Fibroblast of peridontal ligament (primary cell): ENCODE results near the gene ZNF609.

Experiments
- DNase-seq: peaks from one replicate; pipeline ENCODE4 v3.0.0-alpha.2; 2010; ENCODE audit errors: extremely low read depth

The ZNF609 gene

DNA sequence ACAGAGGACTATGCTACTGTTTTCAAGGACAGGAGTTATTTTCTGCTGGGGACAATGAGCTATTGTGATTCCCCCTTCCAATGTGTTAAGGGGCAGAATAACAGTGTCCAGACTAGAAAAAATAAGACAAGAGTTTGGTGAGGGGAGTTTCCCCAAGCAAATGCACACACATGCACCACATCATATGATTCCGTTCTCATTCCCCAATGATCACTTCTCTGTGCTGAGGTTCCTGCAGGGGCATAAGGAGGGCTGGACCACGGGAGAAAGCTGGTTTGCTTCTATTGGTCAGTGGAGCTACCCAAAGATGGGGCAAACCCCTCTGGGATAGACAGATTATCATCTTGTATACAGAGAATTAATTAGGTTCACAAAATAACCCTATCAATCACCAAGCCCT is 234.4 kb downstream of the ZNF609 start:
- no peak for DNase-seq

DNA sequence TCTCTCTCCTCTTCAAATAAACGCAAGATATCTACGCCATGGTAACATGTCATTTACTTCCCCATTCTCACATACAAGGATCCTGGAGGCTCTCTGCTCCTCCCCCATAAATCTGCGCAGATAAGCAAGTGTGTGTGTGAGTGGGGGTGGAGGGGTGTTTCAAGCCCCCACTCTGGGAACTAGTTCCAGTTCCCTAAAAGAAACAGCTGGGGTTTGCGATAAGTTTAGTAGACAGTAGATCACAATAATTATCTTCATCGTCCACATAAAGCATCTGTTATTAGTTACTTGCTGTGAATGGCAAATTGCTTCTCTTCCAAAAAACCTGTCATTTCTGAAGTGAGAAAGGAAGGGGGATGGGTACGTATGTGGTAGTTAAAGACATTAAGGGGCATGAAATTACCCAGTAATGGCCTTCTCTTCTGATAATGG is 235.2 kb downstream of the ZNF609 start:
- no peak for DNase-seq

DNA sequence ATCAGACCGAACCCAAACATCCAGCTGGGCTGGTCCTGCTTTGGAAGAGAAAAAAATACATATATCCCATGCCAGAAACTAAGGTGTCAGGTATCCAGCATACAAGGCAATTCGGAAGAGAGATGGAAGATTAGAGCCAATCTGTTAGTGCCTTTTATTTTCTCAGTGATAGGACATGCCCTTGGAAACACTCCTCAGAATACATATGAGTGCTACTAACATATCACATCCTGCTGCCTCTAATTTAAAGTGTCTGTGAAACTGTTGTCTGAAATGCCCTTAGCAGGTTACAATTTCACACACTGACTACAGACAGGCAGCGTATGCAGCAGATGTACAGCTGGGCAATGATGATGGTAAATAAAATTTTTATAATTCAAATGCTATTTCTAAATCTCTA is 236.1 kb downstream of the ZNF609 start:
- no peak for DNase-seq

GRCh38 chr15:64697911-64698369 is 237.6 kb downstream of the ZNF609 start:
- peak; percentile 54 for DNase-seq

GRCh38 chr15:64698823-64699222 is 238.4 kb downstream of the ZNF609 start:
- DNase-seq = no peak

- peak; percentile 43 for DNase-seq
These were observed 239.5 kb downstream of the ZNF609 start for GRCh38 chr15:64699751-64700388.

DNA sequence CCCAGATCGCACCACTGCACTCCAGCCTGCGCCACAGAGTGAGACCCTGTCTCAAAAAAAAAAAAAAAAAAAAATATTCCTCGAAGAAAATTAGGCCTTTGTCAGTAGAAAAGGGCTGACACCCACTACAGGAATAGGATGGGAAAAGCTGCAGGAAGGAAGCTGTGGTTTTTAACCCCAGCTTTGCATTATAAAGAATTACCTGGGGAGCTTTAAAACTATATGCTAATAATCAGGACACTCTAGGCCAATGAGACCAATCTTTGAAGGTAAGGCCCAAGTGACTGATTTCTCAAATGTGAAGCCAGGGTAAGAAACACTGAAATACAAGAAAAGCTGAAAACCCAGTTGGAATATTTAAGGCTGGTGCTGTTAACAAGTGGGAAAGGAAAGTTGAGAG is 240.7 kb downstream of the ZNF609 start:
- DNase-seq = no peak

GRCh38 chr15:64701482-64702184 is 241.3 kb downstream of the ZNF609 start:
- DNase-seq = no peak

GRCh38 chr15:64702816-64703631 is 242.6 kb downstream of the ZNF609 start:
- peak; percentile 85 for DNase-seq

GRCh38 chr15:64703632-64703959 is 243.2 kb downstream of the ZNF609 start:
- no peak for DNase-seq

DNA sequence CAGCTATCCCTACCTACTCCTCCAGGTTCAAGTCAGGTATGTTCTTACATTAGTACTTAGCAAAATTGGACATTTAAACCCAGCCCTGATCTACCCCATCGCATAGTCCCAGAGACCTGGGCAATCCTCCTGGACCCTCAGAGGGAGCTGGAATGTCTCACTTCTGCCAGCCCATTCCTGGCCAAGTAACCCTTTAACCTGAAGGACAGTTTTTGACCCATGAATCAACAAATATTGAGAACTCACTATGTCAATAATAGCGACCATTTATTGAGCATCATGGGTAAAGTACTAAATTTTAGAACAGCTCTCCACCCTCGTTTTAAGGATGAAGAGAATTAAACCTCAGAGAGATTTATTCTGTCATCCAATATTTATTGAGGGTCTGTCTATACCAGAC is 244.6 kb downstream of the ZNF609 start:
- no peak for DNase-seq

DNA sequence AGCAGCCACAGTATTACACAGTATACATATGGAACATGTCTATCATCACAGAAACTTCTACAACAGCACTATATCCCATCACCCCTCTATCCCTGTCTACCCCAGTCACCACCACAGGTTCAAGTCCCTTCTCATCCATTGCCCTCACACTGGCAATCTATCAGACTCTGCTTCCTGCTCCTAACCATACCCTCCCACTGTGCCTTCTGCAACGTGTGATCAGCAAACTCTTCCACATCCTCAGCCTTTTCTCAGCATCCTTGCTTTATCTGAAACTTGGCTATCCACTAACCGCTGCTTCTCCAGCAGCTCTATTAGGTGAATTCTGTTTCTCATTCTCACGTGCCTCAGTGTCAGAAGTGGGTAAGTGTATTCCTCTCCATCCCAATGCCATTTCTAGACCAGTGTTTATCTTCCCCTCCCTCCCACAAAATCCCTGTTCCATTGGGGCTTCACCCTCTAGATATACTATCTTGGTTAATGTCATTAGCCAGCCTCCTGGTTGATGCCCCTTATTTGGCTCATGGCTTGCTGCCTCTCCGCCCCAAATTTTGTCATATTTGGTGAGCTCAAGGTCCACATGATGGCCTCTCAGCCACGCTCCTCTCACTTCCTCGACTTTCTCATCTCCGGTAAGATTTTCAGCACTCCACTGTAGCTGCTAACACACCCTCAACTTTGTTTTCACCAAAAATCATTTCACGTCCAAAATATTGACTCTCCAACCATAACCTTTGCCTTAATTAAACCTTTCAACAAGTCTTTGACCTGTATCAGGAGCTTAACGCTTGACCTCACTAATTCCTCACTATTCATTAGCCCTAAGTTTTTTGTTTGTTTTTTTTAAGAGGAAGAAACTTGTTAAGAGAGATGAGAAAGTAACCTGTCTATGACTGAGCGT is 245.9 kb downstream of the ZNF609 start:
- no peak for DNase-seq

GRCh38 chr15:64710676-64711428 is 250.5 kb downstream of the ZNF609 start:
- DNase-seq = no peak

DNA sequence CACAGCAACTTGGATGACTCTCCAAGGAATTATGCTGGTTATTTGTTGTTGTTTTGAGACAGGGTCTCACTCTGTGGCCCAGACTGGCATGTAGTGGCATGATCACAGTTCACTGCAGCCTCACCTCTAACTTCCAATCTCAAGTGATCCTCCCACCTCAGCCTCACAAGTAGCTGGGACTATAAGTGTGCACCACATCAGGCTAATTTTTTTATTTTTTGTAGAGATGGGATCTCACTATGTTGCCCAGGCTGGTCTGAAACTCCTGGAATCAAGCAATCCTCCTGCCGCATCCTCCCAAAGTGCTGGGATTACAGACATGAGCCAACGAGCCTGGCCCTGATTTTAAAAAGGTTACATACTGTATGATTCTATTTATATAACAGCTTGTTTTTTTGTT is 252.0 kb downstream of the ZNF609 start:
- no peak for DNase-seq

- DNase-seq = no peak
These were observed 253.2 kb downstream of the ZNF609 start for GRCh38 chr15:64713592-64713991.

GRCh38 chr15:64716452-64716851 is 256.1 kb downstream of the ZNF609 start:
- DNase-seq = no peak

DNA sequence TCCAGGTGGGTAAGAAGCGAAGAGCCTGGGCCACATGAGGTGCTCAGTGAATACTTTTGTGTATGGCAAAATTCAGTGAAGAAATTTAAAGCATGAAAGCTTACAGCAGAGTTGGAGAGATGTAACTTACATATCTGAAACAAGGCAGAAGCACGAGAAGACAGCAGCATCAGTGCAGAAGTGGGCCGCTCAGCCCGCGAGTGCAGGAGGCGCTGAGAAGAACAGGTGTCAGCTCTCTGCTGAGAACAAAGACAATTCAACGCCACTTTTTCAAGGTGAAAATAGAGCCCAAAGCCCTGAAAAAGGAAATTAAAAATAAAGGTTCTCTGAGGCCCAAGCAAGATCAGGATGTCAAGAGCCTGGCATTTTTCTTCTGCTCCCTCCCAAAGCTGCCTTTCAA is 256.8 kb downstream of the ZNF609 start:
- no peak for DNase-seq

DNA sequence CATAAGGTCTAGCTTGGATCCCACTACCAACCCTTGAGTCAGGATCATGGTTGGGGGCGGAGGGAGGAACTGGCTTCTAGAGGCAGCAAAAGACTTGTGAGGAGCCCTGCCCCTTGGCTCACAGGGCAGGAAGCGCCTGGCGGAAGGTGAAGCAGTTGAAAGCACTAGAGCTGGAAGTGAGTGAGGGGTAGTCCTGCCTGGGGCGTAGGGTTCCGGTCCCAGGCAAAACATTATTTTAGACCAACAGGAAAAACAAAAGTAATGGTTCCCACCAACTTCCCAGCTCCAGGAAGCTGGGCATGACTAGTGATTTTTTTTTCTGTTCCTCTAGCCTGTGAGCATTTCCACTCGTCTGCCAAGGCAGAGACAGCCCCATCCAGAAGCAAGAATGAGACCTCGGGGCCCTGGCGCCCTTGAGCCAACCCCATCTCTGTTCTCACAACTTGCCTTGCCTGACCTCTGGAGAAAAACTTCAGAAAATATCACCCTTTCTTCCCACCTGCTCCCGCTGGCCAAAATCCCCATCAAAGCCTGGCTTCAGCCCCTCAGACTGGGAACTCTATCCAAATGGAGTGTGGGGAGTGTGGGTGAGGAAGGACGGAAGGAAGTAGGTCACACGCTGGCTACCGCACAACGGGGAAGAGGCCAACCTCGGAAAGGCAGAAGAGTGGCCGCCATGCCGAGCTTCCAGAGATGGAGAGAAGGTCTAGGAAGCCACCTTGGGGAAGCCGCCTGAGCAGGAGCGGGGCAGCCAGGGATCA is 257.5 kb downstream of the ZNF609 start:
- DNase-seq = no peak

GRCh38 chr15:64720188-64720587 is 259.8 kb downstream of the ZNF609 start:
- no peak for DNase-seq

GRCh38 chr15:64730151-64730550 is 269.8 kb downstream of the ZNF609 start:
- DNase-seq = no peak
